Neural crest cell (in vitro differentiated cells): ENCODE data around the gene TTC7B. TPM values are rescaled to one million over a fixed set of nuclear protein-coding genes. Genes with fewer than 3 reads are reported as not detected.
"Not testable (repeated sequence)": the region's sequence is repeated elsewhere in the genome, so short reads cannot be mapped to it uniquely, and the experiment has no call there.

Experiments used
- DNase-seq: peaks from one replicate; pipeline ENCODE4 v3.0.0; 2021; ENCODE audit warnings: low read depth, mixed read lengths, low spot score
- H3K27ac Mint-ChIP-seq: one replicate; pipeline ENCODE4 v1.8.0; 2021; ENCODE audit warnings: mild to moderate bottlenecking, mixed read lengths; ENCODE audit not compliant: unreplicated experiment
- H3K27me3 Mint-ChIP-seq: 2 replicates; pipeline ENCODE4 v1.8.0; 2021; ENCODE audit warnings: low read depth, mild to moderate bottlenecking, mixed read lengths
- H3K36me3 Mint-ChIP-seq: 2 replicates; pipeline ENCODE4 v1.8.0; 2021; ENCODE audit warnings: low read depth, mild to moderate bottlenecking, mixed read lengths
- H3K4me1 Mint-ChIP-seq: 2 replicates; pipeline ENCODE4 v1.8.0; 2021; ENCODE audit warnings: mixed read lengths
- H3K4me3 Mint-ChIP-seq: one replicate; pipeline ENCODE4 v1.8.0; 2021; ENCODE audit warnings: mild to moderate bottlenecking, mixed read lengths
- H3K9me3 Mint-ChIP-seq: 2 replicates; pipeline ENCODE4 v1.8.0; 2021; ENCODE audit warnings: mixed read lengths
- CTCF ChIP-seq: fragments of 200-600 bp; sonication (generic); conservative IDR thresholded peaks from 2 replicates; pipeline ENCODE4 v1.5.0; 2021; ENCODE audit warnings: antibody characterized with exemption, mild to moderate bottlenecking
- long read RNA-seq: library from polyadenylated mRNA; unstranded; transcript quantifications from one replicate; pipeline ENCODE4 v2.0.0, GENCODE V29; 2020
- total RNA-seq: library from RNA; stranded (reverse); gene quantifications from 2 replicates; pipeline ENCODE4 v1.2.1, GENCODE V29; 2021

Gene TTC7B
- total RNA-seq, result 54.8 and 56.4 TPM in 2 replicates
- long read RNA-seq, partial matches to known transcripts, result 9 of 11 reads
- long read RNA-seq, other reads (novel, unspliced or antisense), result 2 of 11 reads

DNA sequence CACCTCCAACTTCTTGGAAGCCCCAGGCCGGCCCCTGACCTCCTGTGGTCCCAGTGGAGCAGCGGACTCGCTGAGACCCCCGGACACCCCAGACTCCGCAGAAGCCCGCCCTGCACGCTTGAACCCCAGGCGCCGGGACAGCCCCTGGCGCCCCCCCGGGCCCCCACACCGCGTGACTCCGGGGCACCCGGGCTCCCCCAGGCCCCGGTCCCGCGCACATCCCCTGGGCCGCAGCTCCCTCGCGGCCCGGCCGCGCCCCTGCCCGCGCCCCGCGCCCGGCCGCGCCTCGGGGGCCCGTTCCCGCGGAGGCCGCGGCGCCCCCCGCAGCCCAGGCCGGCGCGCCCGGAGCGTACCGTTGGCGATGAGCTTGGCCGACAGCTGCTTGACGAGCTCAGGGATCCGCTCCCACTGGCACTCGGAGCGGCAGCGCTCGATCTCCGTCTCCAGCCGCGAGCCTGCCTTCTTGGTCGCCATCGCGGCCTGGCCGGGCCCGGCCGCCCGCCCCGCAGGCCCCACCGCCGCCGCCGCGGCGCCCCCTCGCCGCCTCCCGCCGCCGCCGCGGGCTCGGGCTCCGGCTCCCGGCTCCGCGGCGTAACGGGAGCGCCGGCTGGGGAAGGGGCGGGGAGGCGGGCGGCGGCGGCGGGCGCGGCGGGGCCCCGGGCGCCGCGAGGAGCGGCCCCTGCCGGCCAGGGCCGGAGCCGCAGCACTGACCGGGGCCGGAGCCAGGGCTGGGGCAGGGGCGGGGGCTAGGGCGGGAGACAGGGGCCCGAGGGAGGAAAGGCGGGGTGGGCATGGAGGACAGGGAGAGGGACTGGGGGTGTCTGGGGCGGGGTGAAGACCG is at the start of gene TTC7B:
TSS of gene TTC7B (minus strand) at position 609 of the 841 bp plus-strand sequence. CDS start at position 474, 135 bp downstream.
- H3K4me3 Mint-ChIP-seq, result peak within 1 kb of the TSS; percentile 92
- H3K9me3 Mint-ChIP-seq, result no peaks in the 10 kb centered on the region
- no peaks in the 10 kb centered on the region for H3K36me3 Mint-ChIP-seq

GRCh38 chr14:90864741-90865140 is 48.5 kb upstream of the TTC7B start:
- Mint-ChIP-seq H3K27ac (no peak overlapping the region), H3K27me3 (no peaks in the 10 kb centered on the region), H3K4me1 (peaks cover 4% of the 10 kb centered on the region), H3K36me3 (no peaks in the 10 kb centered on the region), H3K4me3 (no peak overlapping the region), H3K9me3 (no peaks in the 10 kb centered on the region)
- no peak for TF ChIP-seq CTCF
- DNase-seq, result no peak

More for the DNA sequence above, at the start of gene TTC7B:
- peak; percentile 42 for DNase-seq
- Mint-ChIP-seq H3K4me1 (peaks cover 30% of the 10 kb centered on the region), H3K27ac (peak within 1 kb of the TSS; percentile 92), H3K27me3 (no peaks in the 10 kb centered on the region)
- peak; percentile 37 for TF ChIP-seq CTCF

DNA sequence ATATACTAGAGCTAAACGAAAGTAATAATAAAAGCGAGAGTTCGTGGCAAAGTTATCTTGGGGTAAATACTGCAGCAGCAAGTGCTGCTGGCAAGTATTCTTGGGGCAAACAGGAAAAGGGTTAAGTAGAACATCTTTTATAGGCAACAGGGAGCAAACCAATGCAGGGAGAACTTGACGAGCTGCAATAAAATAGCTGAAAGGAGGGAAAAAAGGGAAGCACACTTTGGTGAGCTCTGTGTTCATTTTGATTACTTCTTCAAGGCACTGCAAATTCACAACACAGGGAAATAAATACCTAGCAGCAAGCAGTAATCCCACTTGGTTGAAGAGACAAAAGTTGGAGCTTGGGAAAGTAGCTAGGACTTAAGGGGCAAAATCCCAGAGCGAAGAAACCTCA is 42.3 kb upstream of the TTC7B start:
- Mint-ChIP-seq H3K27ac (no peak overlapping the region), H3K9me3 (no peaks in the 10 kb centered on the region)

GRCh38 chr14:90857866-90858265 is 41.6 kb upstream of the TTC7B start:
- no peaks in the 10 kb centered on the region for H3K27me3 Mint-ChIP-seq
- H3K36me3 Mint-ChIP-seq, result no peaks in the 10 kb centered on the region
- no peaks in the 10 kb centered on the region for H3K4me1 Mint-ChIP-seq
- no peak for DNase-seq
- TF ChIP-seq CTCF, result no peak
- H3K4me3 Mint-ChIP-seq, result no peak overlapping the region
- no peaks in the 10 kb centered on the region for H3K9me3 Mint-ChIP-seq
- no peak overlapping the region for H3K27ac Mint-ChIP-seq

More for the DNA sequence above, 42.3 kb upstream of the TTC7B start:
- H3K36me3 Mint-ChIP-seq, result no peaks in the 10 kb centered on the region
- no peak for TF ChIP-seq CTCF
- no peaks in the 10 kb centered on the region for H3K27me3 Mint-ChIP-seq
- no peak for DNase-seq
- no peak overlapping the region for H3K4me3 Mint-ChIP-seq
- no peaks in the 10 kb centered on the region for H3K4me1 Mint-ChIP-seq

DNA sequence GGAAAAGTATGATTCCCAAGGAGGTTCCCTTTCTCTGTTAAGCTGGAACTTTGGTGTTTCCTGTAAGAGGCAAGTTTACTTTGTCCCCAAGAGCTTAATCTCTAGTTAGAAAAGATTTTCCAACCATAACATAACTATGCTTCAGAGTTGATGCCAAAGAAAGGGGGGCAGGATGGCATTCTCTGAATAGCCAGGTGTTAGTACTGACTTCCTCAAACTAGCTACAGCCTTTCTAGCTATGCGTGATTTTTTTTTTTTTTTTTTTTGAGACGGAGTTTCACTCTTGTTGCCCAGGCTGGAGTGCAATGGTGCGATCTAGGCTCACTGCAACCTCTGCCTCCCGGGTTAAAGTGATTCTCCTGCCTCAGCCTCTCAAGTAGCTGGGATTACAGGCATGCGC is 39.9 kb upstream of the TTC7B start:
- H3K9me3 Mint-ChIP-seq, H3K27me3 Mint-ChIP-seq, H3K27ac Mint-ChIP-seq, H3K36me3 Mint-ChIP-seq, DNase-seq, H3K4me3 Mint-ChIP-seq: not testable (repeated sequence)
- H3K4me1 Mint-ChIP-seq, result peaks cover 13% of the 10 kb centered on the region

DNA sequence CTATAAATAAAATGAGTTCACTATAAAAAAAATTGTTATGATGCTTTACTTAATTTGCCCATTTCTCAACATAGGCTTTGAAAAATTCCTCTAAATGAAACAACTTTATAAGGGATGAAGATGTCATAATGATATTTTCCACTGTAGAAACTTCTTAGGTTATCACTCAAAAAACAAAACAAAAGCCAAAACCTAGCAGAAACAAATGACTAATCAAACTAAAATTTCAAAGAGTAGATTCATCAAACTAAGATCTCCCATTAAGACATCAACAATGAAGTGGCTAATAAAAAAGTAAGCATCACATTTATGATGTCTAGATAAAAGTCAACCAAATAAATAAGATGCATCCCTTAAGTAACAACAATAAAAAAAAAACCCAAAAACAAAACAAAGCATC is 36.9 kb upstream of the TTC7B start:
- no peak for DNase-seq
- no peak overlapping the region for H3K27ac Mint-ChIP-seq
- no peaks in the 10 kb centered on the region for H3K36me3 Mint-ChIP-seq
- no peak for TF ChIP-seq CTCF
- H3K4me3 Mint-ChIP-seq, result no peak overlapping the region
- no peaks in the 10 kb centered on the region for H3K27me3 Mint-ChIP-seq
- peaks cover 34% of the 10 kb centered on the region for H3K4me1 Mint-ChIP-seq
- H3K9me3 Mint-ChIP-seq, result no peaks in the 10 kb centered on the region
